HCT116 (cell line): ENCODE measurements around the gene HFE. TPM values are rescaled to one million over a fixed set of nuclear protein-coding genes. Genes with fewer than 3 reads are reported as not detected.

Source experiments
- ATAC-seq: fragments of 200-7000 bp; cut with Tn5 transposase; 2 replicates; pipeline ENCODE4 v1.9.1; 2020; ENCODE audit warnings: mild to moderate bottlenecking, moderate library complexity
- BruUV-seq: library from RNA; stranded (reverse); fragments of 400-500 nt; replicated peaks from 2 replicates; lab custom pipeline; 2021; lab: Mats Ljungman, UMichigan
- CTCF ChIA-PET: fragments of 300-600 bp; sonication (Branson Sonifier 250); formaldehyde crosslinking; loops from one replicate; lab custom pipeline; 2021; ENCODE audit warnings: antibody characterized with exemption; lab: Charles Lee
- POLR2A ChIA-PET: fragments of 300-600, 350-600 bp; sonication (Branson Sonifier 250); formaldehyde crosslinking; loops from one replicate; lab custom pipeline; 2021; ENCODE audit warnings: antibody characterized with exemption; lab: Charles Lee
- RAD21 ChIA-PET, 2 experiments: fragments of 300-600 bp; sonication (Branson Sonifier 250); formaldehyde crosslinking; loops; one replicate each; lab custom pipeline; 2023; ENCODE audit warnings: low total read pairs in 2 of 2; ENCODE audit not compliant: uncharacterized antibody in 2 of 2, unreplicated experiment in 2 of 2, low non-redundant PET in 1 of 2; lab: Charles Lee
- DNase-seq: peaks from one replicate; pipeline ENCODE4 v3.0.0-alpha.2; 2010; ENCODE audit warnings: low read depth, low spot score
- H2AFZ ChIP-seq: fragments of 200-600 bp; shearing (Covaris generic), sonication (generic); 2 replicates; pipeline ENCODE4 v1.6.1; 2017; ENCODE audit warnings: low read depth, mixed run types, mixed read lengths, antibody characterized with exemption, low read length; ENCODE audit not compliant: poor library complexity, severe bottlenecking
- H3K27ac ChIP-seq: 2 replicates; pipeline ENCODE4 v1.5.1; 2012; ENCODE audit warnings: low read depth, low read length
- H3K27me3 ChIP-seq: fragments of 200-600 bp; sonication (generic); 2 replicates; pipeline ENCODE4 v1.6.1; 2016; ENCODE audit warnings: mixed run types, low read length, mixed read lengths; ENCODE audit not compliant: insufficient read depth
- H3K36me3 ChIP-seq, 2 experiments: fragments of 200-500 bp in 1 of 2; fragments of 200-600 bp in 1 of 2; sonication (Bioruptor generic) in 1 of 2; sonication (generic) in 1 of 2; 2 replicates each; pipeline versions ENCODE4 v1.5.1 to v1.6.1; 2014 to 2016; ENCODE audit warnings: low read length in 2 of 2, inconsistent platforms in 1 of 2, mixed read lengths in 1 of 2, mixed run types in 1 of 2; ENCODE audit not compliant: insufficient read depth in 2 of 2, control insufficient read depth in 1 of 2
- H3K4me1 ChIP-seq, 2 experiments: fragments of 200-600 bp in 1 of 2; sonication (generic) in 1 of 2; 2 replicates each; pipeline versions ENCODE4 v1.5.1 to v1.6.1; 2012 to 2017; ENCODE audit warnings: low read length in 2 of 2, inconsistent platforms in 1 of 2, mild to moderate bottlenecking in 1 of 2, mixed read lengths in 1 of 2, mixed run types in 1 of 2, moderate library complexity in 1 of 2; ENCODE audit not compliant: insufficient read depth in 2 of 2, control insufficient read depth in 1 of 2
- H3K4me2 ChIP-seq: fragments of 200-600 bp; sonication (generic); 2 replicates; pipeline ENCODE4 v1.6.1; 2017; ENCODE audit warnings: mixed run types, low read length, mixed read lengths
- H3K4me3 ChIP-seq, 2 experiments: fragments of 200-600 bp in 1 of 2; sonication (generic) in 1 of 2; replicated peaks in 1 of 2; 2 replicates each; pipeline ENCODE4 v1.5.1; 2011 to 2016; ENCODE audit warnings: low read length in 2 of 2, control low read depth in 1 of 2, low read depth in 1 of 2, mild to moderate bottlenecking in 1 of 2, mixed read lengths in 1 of 2, mixed run types in 1 of 2
- H3K79me2 ChIP-seq: fragments of 200-600 bp; sonication (generic); 2 replicates; pipeline ENCODE4 v1.6.1; 2017; ENCODE audit warnings: mild to moderate bottlenecking, mixed run types, low read length, moderate library complexity, mixed read lengths; ENCODE audit not compliant: insufficient read depth
- H3K9ac ChIP-seq: fragments of 200-600 bp; sonication (generic); 2 replicates; pipeline ENCODE4 v1.6.1; 2016; ENCODE audit warnings: low read length, mixed read lengths
- H3K9me2 ChIP-seq: fragments of 200-600 bp; sonication (generic), shearing (Covaris generic); 2 replicates; pipeline ENCODE4 v1.6.1; 2017; ENCODE audit warnings: mixed run types, mild to moderate bottlenecking, moderate library complexity; ENCODE audit not compliant: insufficient read depth
- H3K9me3 ChIP-seq, 2 experiments: fragments of 200-500 bp in 1 of 2; fragments of 200-600 bp in 1 of 2; sonication (Bioruptor generic) in 1 of 2; sonication (generic) in 1 of 2; 2 replicates each; pipeline ENCODE4 v1.6.1; 2014 to 2017; ENCODE audit warnings: low read length in 2 of 2, mixed read lengths in 2 of 2, inconsistent platforms in 1 of 2, low read depth in 1 of 2, mild to moderate bottlenecking in 1 of 2, mixed run types in 1 of 2, moderate library complexity in 1 of 2; ENCODE audit not compliant: control insufficient read depth in 1 of 2, insufficient read depth in 1 of 2
- H4K20me1 ChIP-seq: fragments of 200-600 bp; sonication (generic), shearing (Covaris generic); 2 replicates; pipeline ENCODE4 v1.6.1; 2017; ENCODE audit warnings: mixed run types, mild to moderate bottlenecking, moderate library complexity; ENCODE audit not compliant: insufficient read depth
- CBX3 ChIP-seq: IDR thresholded peaks from 2 replicates; pipeline ENCODE4 v1.6.1; 2012; ENCODE audit warnings: low read depth
- EGR1 ChIP-seq: IDR thresholded peaks from 2 replicates; pipeline ENCODE4 v1.6.1; 2012; ENCODE audit warnings: low read depth
- ELF1 ChIP-seq: IDR thresholded peaks from 2 replicates; pipeline ENCODE4 v1.6.1; 2012; ENCODE audit warnings: low read depth, borderline replicate concordance
- EZH2 ChIP-seq: fragments of 200-600 bp; sonication (generic); IDR thresholded peaks from 2 replicates; pipeline ENCODE4 v1.6.1; 2017; ENCODE audit warnings: antibody characterized with exemption, mixed run types
- JUND ChIP-seq: IDR thresholded peaks from 2 replicates; pipeline ENCODE4 v1.6.1; 2012
- SP1 ChIP-seq: IDR thresholded peaks from 2 replicates; pipeline ENCODE4 v1.6.1; 2012; ENCODE audit warnings: low read depth
- YY1 ChIP-seq: IDR thresholded peaks from 2 replicates; pipeline ENCODE4 v1.6.1; 2011; ENCODE audit warnings: low read length, low read depth, moderate library complexity, mild to moderate bottlenecking; ENCODE audit not compliant: insufficient replicate concordance; ENCODE audit errors: extremely low read depth
- ZFX ChIP-seq: fragments of 450-650 bp; IDR thresholded peaks from 2 replicates; pipeline ENCODE4 v1.6.1; 2017
- intact Hi-C: fragments of 100-400 bp; cut with micrococcal nuclease; formaldehyde crosslinking; loops from 2 replicates; pipeline ENCODE4 v1.10.0; 2022
- total RNA-seq: library from RNA; stranded (reverse); gene quantifications from one replicate; pipeline ENCODE4 v1.2.1, GENCODE V29; 2021; ENCODE audit not compliant: unreplicated experiment
- TF ChIP-seq, protein P1 (sequence below), 3 experiments: fragments of 200-600 bp in 1 of 3; sonication (generic) in 1 of 3; IDR thresholded peaks in 2 of 3; conservative IDR thresholded peaks in 1 of 3; 2 replicates each; pipeline ENCODE4 v1.5.1; 2012 to 2017; ENCODE audit warnings: low read depth in 2 of 3, low read length in 2 of 3, antibody characterized with exemption in 1 of 3, borderline replicate concordance in 1 of 3, control low read depth in 1 of 3, mild to moderate bottlenecking in 1 of 3, mixed read lengths in 1 of 3, mixed run types in 1 of 3, moderate library complexity in 1 of 3; ENCODE audit not compliant: insufficient read depth in 1 of 3

The HFE gene
- total RNA-seq, 1 experiment from 2014 or later, result 9.8 TPM

- Histone ChIP-seq H3K4me1 (peaks cover 16 to 51% of the 10 kb centered on the region in 2 experiments), H3K4me3 (peak overlapping the region; percentile 70 to 91), H3K36me3 (no peaks in the 10 kb centered on the region; a peak in 1 of 4 replicates), H3K79me2 (peaks cover 23% of the 10 kb centered on the region), H4K20me1 (no peaks in the 10 kb centered on the region), H3K9ac (peak overlapping the region; percentile 94), H2AFZ (no peak overlapping the region), H3K27ac (peak overlapping the region; percentile 99), H3K9me2 (no peaks in the 10 kb centered on the region), H3K9me3 (no peaks in the 10 kb centered on the region), H3K4me2 (peak overlapping the region; percentile 82), H3K27me3 (no peaks in the 10 kb centered on the region)
- DNase-seq, result no peak
- ChIA-PET CTCF (no interaction called here), POLR2A (interaction anchor here (0.5 to 7.0 kb wide), 14 partner anchors 8 to 106 kb away, joined by 3 to 571 read pairs (median 47); a partner anchor contains a TSS), RAD21 (interaction anchor here in 1 of 2 experiments (0.6 kb wide), 1 partner anchor 30 kb away, joined by 3 read pairs; no protein-coding TSS in a partner anchor)
- intact Hi-C loops, result no loop called here
- ATAC-seq, result no peak
- no TSS peak for BruUV-seq
- TF ChIP-seq ELF1 (no peak), ZFX (no peak), YY1 (no peak), JUND (no peak), EZH2 (no peak), SP1 (no peak)
Measured at GRCh38 chr6:26126394-26127235, 39.4 kb downstream of the HFE start.

DNA sequence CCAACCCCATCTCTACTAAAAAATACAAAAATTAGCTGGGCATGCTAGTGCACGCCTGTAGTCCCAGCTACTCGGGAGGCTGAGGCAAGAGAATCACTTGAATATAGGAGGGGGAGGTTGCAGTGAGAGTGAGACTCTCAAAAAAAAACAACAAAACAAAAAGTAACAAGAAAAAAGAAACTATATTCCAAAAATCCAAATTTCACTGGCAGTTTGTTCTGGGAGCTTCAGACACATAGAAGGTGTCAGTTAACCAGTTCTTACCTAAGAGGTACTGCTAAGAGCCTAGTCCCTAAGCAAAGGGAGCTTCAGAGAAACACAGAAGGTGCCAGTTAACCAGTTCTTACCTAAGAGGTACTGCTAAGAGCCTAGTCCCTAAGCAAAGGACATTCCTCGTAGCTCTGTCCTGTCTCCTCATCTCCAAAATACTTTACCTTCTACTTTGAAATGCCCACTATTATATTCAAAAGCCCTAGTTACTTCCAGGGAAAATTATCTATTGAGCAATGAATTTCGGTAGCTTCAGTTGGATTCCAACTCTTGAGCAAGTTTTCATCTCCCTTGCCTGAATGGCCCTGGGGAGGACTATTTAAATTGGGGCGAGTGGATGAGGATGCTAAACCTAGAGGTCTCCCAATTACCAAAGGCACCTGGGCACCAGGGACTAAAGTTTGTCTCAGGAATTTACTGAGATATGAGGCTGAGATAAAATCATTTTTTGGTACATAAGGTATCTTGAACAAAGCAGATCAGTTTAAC lies 41.0 kb downstream of the HFE start:
- CTCF ChIA-PET, result no interaction called here
- BruUV-seq, result no TSS peak

More for the DNA sequence above, 41.0 kb downstream of the HFE start:
- DNase-seq, result no peak
- H3K79me2 ChIP-seq, result peaks cover 23% of the 10 kb centered on the region
- H3K36me3 ChIP-seq, result no peaks in the 10 kb centered on the region; a peak in 1 of 4 replicates
- H3K4me3 ChIP-seq, result no peak overlapping the region
- no peaks in the 10 kb centered on the region for H3K9me2 ChIP-seq
- no peak overlapping the region for H2AFZ ChIP-seq
- TF ChIP-seq EGR1 (no peak), JUND (no peak), CBX3 (no peak)
- TF ChIP-seq, protein P1, sequence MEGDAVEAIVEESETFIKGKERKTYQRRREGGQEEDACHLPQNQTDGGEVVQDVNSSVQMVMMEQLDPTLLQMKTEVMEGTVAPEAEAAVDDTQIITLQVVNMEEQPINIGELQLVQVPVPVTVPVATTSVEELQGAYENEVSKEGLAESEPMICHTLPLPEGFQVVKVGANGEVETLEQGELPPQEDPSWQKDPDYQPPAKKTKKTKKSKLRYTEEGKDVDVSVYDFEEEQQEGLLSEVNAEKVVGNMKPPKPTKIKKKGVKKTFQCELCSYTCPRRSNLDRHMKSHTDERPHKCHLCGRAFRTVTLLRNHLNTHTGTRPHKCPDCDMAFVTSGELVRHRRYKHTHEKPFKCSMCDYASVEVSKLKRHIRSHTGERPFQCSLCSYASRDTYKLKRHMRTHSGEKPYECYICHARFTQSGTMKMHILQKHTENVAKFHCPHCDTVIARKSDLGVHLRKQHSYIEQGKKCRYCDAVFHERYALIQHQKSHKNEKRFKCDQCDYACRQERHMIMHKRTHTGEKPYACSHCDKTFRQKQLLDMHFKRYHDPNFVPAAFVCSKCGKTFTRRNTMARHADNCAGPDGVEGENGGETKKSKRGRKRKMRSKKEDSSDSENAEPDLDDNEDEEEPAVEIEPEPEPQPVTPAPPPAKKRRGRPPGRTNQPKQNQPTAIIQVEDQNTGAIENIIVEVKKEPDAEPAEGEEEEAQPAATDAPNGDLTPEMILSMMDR (IDR thresholded peaks at IDR 0.05 in 2 of 3, conservative IDR thresholded peaks at IDR 0.05 in 1 of 3; ENCODE audit: borderline replicate concordance in 1 of 3, insufficient read depth in 1 of 3, low read depth in 2 of 3, low read length in 2 of 3), result no peak
- TF ChIP-seq, all 23 proteins: peak for 0
- POLR2A ChIA-PET, result interaction anchor here (7.0 kb wide), 1 partner anchor 30 kb away, joined by 571 read pairs; a partner anchor contains a TSS
- no peaks in the 10 kb centered on the region for H3K9me3 ChIP-seq
- H4K20me1 ChIP-seq, result no peaks in the 10 kb centered on the region
- RAD21 ChIA-PET, result no interaction called here
- intact Hi-C loops, result no loop called here
- no peak overlapping the region for H3K4me2 ChIP-seq
- H3K4me1 ChIP-seq, result peaks cover 6 to 38% of the 10 kb centered on the region in 2 experiments
- H3K9ac ChIP-seq, result no peak overlapping the region
- no peak overlapping the region; the same call in 1 of the 2 replicates for H3K27ac ChIP-seq
- no peak for ATAC-seq
- no peaks in the 10 kb centered on the region for H3K27me3 ChIP-seq
